HG03442 (cell line): Measurements from ENCODE around the gene RERGL.
"Not testable (repeated sequence)": the region's sequence is repeated elsewhere in the genome, so short reads cannot be mapped to it uniquely, and the experiment has no call there.

ENCODE experiments used
- ATAC-seq: cut with Tn5 transposase; IDR thresholded peaks from one replicate; pipeline ENCODE4 v1.9.1; 2021; ENCODE audit warnings: mild to moderate bottlenecking, moderate library complexity; ENCODE audit not compliant: unreplicated experiment

Gene RERGL

GRCh38 chr12:18040060-18040742 is 49.8 kb downstream of the RERGL start:
- not testable (repeated sequence) for ATAC-seq
